ENCODE measurements around the gene ACOT7. TPM values are rescaled to one million over a fixed set of nuclear protein-coding genes. Genes with fewer than 3 reads are reported as not detected.

The ACOT7 gene
- total RNA-seq, 1 donor from 2014 or later = 12.7 TPM

GRCh38 chr1:6239950-6240768 lies 153.4 kb downstream of the ACOT7 start:
- ATAC-seq (ENCODE audit: low read depth) = no peak
- H3K27ac Mint-ChIP-seq = no peak overlapping the region
- H3K4me3 Mint-ChIP-seq = no peak overlapping the region
- no peak for DNase-seq
- intact Hi-C loops (cut with micrococcal nuclease) = loop anchor here (10.0 kb wide), 3 partner anchors 185 to 725 kb away; no protein-coding TSS in a partner anchor
- no peak for TF ChIP-seq CTCF (IDR thresholded peaks at IDR 0.05)
- ChIA-PET CTCF (no interaction called here), POLR2A (no interaction called here)
- H3K27me3 Mint-ChIP-seq = peaks cover 28% of the 10 kb centered on the region
- H3K36me3 Mint-ChIP-seq (ENCODE audit: low read depth) = no peaks in the 10 kb centered on the region
- peaks cover 8% of the 10 kb centered on the region for H3K4me1 Mint-ChIP-seq
- H3K9me3 Mint-ChIP-seq = no peaks in the 10 kb centered on the region

- Mint-ChIP-seq H3K9me3 (no peaks in the 10 kb centered on the region), H3K27ac (no peak overlapping the region), H3K36me3 (ENCODE audit: low read depth) (no peaks in the 10 kb centered on the region), H3K4me3 (no peak overlapping the region), H3K27me3 (peaks cover 28% of the 10 kb centered on the region), H3K4me1 (peaks cover 12% of the 10 kb centered on the region)
- ChIA-PET POLR2A (no interaction called here), CTCF (interaction anchor here (1.1 kb wide), 1 partner anchor 35 kb away, joined by 3 read pairs; no protein-coding TSS in a partner anchor)
- intact Hi-C loops (cut with micrococcal nuclease) = no loop called here
- TF ChIP-seq CTCF (IDR thresholded peaks at IDR 0.05) = no peak
- ATAC-seq (ENCODE audit: low read depth) (no peak), DNase-seq (no peak)
Observed at GRCh38 chr1:6239213-6239752, 154.3 kb downstream of the ACOT7 start.

DNA sequence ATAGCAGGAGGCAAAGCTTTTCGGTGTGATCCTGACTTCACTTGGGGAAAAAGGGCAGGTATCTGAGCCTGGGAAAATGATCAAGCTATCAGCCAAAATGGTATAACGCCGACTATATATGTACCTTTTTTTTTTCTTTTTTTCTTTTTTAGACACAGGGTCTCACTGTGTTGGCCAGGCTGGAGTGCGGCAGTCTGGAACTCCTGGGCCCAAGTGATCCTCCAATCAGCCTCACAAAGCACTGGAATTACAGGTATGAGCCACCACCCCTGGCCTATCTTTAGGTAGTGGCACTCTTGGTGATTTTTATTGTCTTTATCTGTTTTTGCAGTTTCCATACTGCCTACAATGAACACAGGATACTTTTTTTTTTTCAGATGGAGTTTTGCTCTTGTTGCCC lies 156.5 kb downstream of the ACOT7 start:
- TF ChIP-seq CTCF (IDR thresholded peaks at IDR 0.05) = no peak
- CTCF ChIA-PET = interaction anchor here (0.6 to 1.8 kb wide), 2 partner anchors 10 to 150 kb away, joined by 3 to 5 read pairs; no protein-coding TSS in a partner anchor
- POLR2A ChIA-PET = no interaction called here
- DNase-seq (no peak), ATAC-seq (ENCODE audit: low read depth) (no peak)
- peak overlapping the region; percentile 32 for H3K4me3 Mint-ChIP-seq
- no peaks in the 10 kb centered on the region for H3K9me3 Mint-ChIP-seq
- H3K27me3 Mint-ChIP-seq = peaks cover 24% of the 10 kb centered on the region
- intact Hi-C loops (cut with micrococcal nuclease) = loop anchor here (2.0 kb wide), 1 partner anchor 244 kb away; the partner anchor contains the start of gene NPHP4
- H3K27ac Mint-ChIP-seq = no peak overlapping the region
- H3K36me3 Mint-ChIP-seq (ENCODE audit: low read depth) = peaks cover 20% of the 10 kb centered on the region
- H3K4me1 Mint-ChIP-seq = peaks cover 16% of the 10 kb centered on the region

DNA sequence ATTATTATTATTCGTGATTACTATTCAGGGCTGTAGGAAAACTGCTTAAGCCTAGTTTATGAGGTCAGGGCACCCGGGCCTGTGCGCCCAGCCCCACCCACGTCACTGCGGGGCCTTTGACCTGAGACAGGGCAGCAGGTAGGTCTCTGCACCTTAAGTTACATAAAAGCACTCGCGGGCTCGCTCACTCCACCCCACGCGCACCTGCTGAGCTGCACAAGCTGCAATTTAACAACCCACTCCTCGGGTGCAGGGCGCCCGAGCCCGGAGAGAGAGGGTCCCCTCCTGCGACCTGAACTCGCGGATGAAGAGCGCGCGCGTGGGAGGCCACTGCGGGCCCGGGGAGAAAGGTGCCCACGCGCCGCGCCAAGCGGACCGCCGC lies 158.3 kb downstream of the ACOT7 start:
- Mint-ChIP-seq H3K9me3 (no peaks in the 10 kb centered on the region), H3K27ac (no peak overlapping the region), H3K4me3 (peak overlapping the region; percentile 90), H3K4me1 (peaks cover 8% of the 10 kb centered on the region), H3K36me3 (ENCODE audit: low read depth) (peaks cover 34% of the 10 kb centered on the region), H3K27me3 (peaks cover 14% of the 10 kb centered on the region)
- ChIA-PET POLR2A (interaction anchor here (0.6 to 1.5 kb wide), 8 partner anchors 9 to 626 kb away, joined by 3 to 4 read pairs (median 3); no protein-coding TSS in a partner anchor), CTCF (no interaction called here)
- intact Hi-C loops (cut with micrococcal nuclease) = loop anchor here (1.0 kb wide), 1 partner anchor 36 kb away; the partner anchor contains the start of gene RPL22
- TF ChIP-seq CTCF (IDR thresholded peaks at IDR 0.05) = no peak
- ATAC-seq (ENCODE audit: low read depth) (no peak), DNase-seq (no peak)
